GM18508 (cell line): Measurements from ENCODE around the gene OSM.
A peak's percentile ranks its signal among the peaks of the same experiment; 100 is the strongest.

Experiments
- ATAC-seq: cut with Tn5 transposase; IDR thresholded peaks from one replicate; pipeline ENCODE4 v1.9.1; 2021; ENCODE audit warnings: moderate number of reproducible peaks; ENCODE audit not compliant: insufficient read depth, unreplicated experiment

Gene OSM

DNA sequence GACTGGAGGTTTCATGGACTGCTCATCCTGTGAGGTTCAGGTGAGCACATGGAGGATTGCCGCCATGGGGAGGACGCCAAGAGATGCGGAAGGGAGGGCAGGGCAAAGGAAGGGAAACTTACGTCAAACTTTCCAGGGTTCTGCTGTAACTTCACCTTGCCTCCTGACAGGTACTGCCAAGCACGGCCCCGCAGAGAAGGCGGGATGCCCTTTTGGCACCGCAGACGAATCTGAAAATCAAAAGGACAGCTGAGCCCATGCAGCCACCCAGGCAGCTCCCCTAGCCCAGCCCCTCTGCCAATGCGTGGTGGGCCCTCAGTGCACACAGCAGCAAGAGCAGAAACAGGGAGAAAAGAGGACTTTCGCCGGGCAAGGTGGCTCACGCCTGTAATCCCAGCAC lies 32.7 kb upstream of the OSM start:
- ATAC-seq, result no peak

DNA sequence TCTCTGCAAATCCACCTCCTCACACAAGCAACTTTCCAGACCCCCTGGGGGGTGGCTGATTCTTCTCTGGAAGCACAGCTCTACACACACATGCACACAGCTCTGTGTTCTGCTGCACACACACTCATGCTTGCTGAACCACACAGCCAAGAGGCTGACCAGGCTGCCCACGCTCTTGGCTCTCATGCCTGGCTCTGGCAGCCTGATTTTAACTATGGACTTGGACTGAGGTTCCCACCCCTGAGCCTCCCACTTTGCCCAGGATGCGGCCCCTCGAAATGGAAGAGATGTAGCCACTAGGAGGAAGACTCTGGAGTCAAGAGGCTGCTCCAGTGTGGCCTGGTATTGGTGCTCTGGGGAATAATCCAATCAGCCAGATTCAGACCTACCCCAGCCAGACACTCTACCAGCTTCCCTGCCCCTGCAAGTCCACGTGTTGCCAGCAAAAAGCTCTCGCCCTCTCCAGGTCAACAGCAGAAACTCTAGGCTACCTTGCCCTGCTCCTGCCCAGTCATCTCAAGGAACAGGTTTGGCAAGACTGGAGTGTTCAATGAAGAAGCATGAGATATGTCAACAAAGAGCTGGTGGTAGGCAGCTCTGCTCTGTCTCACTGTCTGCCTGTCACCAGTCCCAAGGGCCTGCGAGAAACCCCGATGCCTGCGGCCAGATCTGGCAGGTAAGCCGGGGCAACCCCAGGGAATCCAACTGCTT lies 31.5 kb upstream of the OSM start:
- ATAC-seq, result no peak

DNA sequence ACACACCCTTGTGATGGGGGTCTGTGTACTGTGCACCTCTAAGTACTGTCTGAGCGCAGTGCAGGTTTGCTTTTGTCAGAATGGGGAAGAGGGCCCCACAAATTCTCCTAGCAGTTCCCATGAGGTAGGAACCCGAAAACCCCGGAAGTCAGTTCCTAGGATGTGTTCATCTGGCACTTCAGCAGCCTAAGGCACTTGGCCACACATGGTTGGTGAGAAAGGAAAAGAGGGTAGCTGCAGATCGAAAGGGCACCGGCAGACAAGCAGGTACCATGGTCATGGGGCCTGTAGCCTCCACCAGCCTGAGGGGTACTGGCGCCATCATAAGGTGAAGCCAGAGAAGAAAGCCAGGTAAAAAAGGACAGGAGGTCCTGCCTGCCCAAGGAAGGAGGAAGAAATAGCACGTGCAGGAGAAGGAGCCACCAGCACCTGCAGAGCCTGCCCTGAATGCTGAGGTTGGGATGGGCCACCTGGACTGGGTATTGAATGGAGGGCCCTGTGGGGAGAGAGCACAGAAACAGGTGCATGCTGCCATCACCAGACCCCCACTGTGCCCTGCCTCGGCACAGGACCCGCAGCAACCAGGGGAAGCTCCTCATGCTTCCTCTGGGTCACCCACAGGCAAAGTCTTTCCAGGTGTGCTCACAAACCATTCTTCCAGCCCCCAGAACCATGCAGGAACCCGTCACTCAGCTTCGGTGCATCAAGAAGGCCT lies 30.8 kb upstream of the OSM start:
- no peak for ATAC-seq

DNA sequence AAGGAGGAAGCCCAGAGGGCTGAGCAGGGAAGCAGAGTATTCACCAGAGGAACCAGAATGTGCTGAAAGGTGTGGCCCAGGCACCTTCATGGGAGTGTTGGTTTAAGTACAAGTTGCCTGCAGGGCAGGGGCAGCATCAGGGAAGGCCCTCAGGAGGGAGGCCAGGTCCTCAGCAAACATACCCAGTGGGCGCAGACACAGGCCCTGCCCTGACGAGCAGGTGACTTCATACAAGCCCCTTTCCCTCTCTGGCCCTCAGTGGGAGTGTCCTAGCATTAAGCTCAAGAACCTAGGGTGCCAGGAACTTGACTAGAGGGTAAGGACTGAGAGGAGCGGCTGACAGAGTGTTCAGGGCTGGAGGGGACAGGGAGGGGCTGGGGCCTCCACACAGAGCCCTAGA lies 30.2 kb upstream of the OSM start:
- ATAC-seq, result no peak

DNA sequence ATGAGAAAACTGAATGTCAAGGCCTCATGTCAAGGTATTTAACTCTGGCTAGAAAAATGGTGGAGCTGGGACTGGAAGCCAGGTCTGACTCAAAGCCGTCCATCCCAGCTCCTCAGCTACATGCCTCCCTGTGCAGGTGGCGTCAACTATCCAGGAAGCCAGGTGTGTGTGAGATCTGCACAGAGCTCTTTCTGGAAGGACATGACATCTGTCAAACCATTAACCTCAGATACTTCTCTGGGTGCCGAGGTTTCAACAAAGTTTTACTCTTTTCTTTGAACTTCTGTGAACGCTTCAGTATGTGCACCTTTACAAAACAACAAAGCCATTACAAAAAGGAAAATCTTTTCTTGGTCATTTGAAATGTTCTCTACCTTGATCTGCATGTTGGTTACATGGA lies 29.7 kb upstream of the OSM start:
- ATAC-seq, result no peak

DNA sequence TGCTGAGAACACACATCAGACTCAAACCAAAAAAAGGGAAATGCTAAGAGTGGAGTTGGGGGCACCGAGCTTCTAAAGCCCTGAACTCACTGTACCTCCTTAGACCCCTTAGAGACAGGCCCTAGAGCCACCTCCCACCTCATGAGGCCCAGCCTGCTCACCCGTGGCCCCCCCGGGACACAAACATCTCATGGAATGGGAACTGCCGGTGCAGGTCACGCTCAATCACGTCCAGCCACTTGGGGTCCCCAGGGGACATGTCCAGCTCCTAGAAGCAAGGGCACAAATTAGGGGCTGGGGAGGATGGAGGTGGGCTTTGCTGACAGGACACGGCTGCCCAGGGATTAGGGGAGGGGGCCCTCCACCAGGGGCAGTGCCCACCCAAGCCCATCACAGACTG lies 28.9 kb upstream of the OSM start:
- ATAC-seq, result no peak

DNA sequence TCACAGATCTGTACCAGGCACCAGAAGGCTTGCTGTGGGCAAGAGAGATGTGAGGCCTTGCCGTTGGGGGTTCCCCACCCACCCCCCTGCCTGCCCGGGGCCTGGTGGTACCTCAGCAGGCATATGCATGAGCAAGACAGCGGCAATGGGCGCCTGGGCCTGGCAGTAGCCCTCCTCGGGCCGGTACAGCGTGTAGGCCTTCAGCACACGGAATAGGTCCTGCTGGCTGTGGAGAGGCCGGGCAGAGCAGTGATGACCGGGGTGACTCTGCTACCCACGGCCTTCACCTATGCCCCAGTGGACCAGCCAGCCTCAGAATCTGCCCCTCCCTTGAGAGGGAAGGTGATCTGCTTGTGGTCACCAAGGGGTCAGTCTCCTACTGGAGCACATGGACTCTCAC lies 28.2 kb upstream of the OSM start:
- ATAC-seq, result no peak

DNA sequence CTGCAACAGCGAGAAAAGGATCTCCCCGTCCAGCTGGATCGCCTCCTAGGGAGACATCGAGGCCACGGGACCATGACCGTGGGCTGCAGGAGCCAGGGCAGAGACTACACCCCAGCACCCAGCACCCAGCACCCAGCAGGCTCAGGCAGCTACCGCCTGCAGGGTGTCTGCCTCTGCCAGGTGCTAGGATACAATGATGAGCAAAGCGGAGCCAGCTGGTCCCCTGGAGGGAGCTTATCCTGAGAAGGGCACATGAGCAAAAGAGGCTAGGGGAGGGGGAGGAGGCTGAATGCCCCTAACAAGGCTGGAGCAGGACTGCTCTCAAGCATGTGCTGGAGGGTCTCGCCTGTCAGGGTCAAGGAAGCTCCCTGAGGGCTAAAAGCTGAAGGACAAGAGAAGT lies 27.4 kb upstream of the OSM start:
- no peak for ATAC-seq

DNA sequence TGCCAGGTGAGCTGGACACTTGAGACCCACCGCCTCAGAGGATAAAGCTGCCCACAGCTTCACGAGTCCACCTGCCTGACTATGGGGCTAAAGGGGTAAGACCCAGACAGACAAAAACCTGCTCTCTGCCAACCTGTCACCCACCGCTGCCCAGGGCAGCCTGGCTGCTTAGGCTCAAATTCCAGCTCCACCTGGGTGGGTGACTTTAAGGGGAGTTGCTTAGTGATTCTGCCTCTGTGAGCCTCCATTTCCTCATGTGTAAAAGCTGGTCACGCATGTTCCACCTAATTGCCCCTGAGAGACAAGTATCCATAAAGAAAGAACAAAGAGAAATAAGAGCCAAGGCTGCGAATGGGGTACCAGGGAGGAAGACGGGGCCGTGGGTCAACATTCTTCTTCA lies 26.4 kb upstream of the OSM start:
- ATAC-seq, result no peak

DNA sequence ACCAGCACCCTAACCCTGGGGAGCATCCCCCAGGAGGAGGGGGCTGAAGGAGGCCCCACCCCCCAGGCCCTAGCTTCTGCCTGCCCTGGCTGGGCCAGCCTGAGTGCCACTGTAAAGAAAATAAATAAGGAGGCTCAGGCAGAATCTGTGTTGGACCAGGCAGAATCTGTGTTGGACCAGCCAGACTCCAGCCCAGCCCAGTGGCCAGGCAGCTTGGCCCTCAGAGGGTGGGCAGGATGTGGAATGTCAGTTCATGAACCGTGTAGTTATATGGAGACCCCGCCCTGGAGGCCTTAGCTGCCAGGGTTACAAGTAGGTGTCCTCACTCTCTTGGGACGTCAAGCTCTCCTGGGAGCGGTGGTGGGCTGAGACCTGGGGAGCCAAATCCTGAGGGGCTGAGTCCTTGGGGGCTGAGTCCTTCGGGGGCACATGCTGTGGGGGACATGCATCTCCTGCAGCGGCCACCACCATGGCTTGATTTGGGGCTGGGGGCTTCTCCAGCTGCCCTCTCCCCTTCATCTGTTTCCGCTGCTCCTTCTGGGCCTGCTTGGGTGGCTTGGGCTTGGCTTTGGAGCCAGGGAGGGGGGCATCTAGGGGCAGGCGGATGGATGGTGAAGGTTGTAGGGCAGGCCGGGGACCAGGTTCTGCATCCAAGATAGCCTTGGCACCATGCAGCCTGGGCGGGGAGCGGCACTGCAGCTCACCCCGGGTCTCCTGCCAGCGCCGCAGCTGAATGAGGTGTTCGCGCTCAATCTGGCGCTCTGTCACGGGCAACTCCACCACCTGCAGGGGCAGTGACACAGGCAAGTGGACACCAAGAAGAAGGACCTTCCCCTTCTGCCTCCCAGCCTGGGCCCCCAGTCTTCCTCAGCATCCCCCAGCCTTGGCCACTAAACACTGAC lies 25.7 kb upstream of the OSM start:
- no peak for ATAC-seq

DNA sequence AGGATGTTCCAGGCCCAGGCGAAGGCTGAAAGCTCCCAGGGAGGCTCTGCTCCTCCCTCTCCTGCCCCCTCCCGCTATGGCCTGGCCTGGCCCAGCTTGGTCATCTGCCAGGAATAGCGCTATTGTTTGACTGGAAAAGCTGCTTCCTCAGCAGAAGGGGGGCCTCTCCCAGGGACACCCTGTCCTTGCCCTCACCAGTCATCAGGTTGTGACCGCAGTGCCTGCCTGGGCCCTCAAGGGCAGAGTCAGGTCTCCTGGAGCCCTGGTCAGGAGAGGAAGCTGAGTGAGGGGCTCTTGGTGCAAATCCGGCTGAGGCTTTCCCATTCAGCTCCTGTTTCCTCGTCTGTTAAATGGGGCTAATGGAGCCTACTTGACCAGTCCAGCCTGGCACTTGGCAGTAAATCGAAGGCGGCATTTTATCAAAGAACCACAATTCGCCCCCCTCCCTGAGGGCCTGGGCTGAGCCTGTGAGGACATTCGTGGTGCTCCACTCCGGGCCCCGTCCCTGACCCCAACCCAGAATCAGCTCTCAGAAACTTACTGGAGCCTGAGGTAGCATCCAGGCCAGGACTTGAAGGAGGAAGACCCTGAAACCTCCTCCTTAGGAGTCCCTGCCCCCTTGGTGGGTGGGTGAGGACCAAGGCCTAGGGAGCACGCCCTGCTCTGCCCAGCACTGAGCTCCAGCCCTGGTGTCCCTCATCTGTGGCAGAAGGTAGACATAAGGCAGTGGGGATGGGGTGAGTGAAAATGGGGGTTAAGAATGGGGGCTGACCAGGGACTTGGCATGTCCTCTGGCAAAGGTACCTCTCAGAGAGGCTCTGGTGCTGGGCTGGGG lies 24.6 kb upstream of the OSM start:
- no peak for ATAC-seq

DNA sequence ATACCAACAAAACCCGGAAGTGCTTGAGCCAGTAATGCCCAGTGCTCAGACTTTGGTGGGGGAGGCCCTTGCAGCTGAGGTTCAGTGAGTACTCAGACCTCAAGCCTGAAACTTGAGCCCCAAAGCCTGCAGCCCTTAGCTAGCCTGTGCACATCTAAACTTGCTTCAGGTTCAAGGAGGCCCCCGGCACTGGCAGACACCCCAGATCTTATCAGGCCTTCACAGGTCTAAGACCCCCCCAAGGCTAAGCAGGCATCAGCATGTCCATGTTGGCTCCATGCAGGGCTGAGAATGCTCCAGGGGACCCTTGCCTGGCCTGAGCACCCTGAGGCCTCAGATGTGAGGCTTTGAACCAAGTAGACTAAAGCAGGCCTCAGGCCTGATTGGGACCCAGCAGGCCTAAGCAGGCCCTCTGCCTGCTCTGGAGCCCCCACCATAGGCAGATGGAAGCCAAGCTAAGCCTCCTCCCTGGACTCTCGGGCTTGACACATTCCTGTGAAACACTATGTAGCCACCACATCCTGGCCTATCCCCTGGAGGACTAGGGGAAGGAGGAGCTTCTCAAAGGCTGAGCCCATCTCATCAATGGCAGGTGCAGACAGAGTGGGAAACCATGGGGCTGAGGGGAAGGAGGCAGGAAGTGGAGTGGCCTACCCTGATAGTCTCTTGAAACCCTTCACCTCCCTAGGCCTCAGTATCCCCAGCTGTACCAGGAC lies 23.8 kb upstream of the OSM start:
- ATAC-seq, result no peak

DNA sequence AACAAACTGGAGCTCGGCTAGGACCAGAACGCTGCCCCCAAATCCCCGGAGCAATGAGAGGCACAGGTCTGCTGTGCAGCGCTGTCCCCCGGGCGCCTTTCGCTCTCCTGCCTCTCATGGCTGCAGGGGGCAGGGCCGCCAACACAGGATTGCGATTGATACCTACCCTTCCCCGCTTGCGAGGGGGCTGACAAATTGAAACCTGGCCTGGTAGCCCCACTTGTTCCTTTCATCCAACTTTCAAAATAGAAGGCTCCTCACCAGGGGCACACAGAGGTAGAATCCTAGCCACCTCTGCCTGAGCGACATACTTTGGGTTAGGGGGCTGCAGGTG lies 23.3 kb upstream of the OSM start:
- no peak for ATAC-seq

DNA sequence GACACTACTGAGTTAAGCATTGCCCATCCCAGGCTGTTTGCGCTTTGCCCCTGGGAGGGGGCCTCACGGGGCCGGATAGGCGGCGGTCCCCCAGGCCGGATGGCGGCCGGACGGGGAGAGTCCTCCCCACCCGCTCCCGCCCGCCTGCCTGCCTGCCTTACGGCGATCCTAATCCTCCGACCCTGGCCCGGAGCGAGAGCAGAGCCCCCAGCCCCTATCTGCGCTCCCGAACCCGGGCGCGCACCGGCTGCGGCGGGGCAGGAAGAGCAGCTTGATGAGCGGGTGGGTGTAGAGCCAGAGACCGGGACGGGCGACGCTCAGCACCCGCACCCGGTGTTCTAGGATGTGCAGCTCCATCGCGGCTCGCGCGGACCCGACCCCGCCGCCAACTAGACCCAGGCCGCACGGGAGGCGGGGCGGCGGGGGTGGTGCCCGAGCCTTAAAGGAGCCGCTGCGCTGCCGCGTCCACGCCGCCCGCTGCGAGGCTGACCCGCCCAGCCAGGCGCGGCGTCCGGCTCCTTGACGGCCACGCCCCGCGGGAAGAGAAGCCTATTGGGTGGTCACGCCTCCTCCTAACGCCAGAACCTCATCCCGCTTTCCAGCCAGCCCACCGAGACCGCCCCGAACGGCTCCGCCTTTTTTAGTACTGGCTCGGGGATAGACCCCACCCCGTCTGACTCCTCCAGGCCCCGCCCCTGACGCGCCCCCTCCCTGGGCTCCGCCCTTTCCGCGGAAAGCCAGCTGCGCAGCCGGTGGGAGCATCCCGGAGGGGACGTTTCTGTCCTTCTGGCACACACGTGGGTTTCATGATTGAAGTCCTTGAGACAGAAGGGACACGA lies 22.7 kb upstream of the OSM start, which contains the start of gene CASTOR1:
TSS of gene CASTOR1 (minus strand) at position 365 of the 839 bp plus-strand sequence. CDS start at position 357, 8 bp downstream.
- ATAC-seq, result peak; percentile 29

DNA sequence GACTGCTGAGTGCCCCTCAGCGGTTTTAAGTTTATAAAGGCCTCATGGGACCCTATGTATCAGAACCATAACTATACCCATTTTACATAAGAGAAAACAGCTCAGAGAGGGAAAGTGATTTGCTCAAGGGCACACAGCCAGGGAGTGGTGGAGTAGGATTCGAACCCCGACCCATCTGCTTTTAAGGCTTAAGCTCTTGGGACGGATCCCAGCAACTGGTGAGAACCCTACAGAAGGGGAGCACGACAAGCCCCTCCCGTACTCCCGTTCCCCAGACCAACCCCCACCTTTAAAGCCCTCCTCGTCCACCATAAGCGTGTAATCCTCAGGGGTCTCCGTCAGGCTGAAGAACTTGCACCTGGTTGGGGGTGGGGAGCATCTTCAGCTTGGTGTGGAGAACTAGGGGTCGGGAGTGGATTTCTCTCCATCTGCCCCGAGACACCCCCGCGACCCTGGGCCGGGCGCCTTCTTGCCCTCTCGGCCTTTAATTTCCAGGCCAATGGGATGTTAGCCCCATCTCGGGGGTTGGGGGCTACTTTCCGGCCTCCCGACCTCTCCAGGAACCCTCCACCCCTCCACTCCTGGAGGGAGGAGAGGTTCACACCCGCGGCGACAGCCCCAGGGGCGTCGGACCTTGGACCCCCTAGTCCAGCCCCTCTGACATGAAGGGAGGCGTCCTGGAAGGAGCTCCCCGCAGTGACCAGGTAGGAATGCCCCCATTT lies 21.9 kb upstream of the OSM start:
- no peak for ATAC-seq

DNA sequence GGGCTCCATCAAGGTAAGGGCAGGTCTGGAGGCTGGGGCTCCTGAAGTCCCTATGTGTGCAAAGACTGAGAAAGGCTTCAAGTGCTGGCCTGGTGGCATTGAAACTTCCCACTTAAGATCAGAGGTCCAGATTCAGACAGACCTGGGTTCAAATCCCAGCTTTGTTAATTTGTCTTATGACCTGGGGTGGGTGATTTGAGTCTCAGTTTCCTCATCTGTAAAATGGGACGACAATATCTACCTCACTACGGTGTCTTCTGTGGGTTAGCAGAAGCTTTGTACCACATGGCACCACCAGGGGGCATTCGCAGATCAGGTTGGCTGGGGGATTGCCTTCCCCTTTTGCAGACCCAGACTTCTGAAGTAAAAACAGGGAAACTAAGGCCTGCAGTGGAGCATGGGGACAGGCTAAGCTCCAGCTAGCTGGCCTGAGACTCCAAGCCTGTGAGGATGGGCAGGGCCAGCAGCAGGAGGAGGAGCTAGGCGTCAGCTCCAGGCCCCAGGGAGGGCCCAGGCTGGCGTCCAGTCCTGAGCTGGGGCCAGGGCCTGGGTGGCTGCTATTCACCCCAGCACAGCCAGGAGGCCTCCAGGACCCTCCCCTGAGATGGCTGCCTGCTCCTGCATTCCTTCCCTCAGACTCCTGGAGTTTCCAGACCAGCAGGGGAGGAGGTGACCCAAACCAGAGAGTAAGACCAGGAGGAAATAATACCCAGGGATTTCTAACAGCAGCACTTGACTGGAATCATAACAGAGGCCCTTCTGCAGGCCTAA lies 21.2 kb upstream of the OSM start:
- no peak for ATAC-seq

DNA sequence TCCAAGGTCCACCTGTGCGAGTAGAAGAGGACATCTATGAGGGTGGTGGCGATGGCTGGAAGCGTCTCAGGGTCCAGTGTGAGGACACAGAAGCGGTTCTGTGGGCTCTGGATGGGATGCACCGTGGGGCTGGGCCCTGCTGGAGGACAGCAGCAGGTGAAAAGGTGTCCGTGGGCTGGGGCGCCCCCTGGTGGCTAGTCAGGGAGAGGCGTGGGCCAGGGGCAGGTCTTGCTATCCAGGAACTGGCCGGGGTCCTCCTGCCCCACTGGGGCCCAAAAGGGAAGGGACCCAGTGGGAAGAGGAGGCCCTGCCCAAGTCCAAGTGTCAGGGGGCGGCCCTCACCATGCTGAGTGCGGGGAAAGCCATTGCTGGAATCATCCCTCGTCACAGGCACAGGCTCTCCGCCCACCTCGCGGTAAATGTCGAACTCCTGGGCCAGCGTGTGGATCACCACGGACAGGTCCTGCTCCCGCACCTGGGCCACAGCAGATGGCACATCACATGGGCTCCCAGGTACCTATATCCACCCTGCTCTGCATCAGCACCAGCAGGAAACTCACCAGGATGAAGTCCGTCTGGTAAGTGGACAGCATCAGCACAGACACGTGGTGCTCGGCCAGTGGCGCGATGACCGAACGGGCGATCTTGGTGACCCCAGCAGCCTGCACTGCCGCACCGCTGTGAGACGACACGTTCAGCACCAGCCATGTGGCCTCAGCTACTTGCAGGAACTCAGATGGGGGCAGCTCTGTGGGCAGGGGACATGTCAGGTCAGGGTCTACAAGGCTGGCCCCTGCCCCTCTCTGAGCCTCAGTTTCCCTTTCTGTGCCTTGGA lies 20.4 kb upstream of the OSM start:
- ATAC-seq, result no peak
